IPS DF 6.9 (cell line): ENCODE data around the gene GNA14.

ENCODE experiments used
- DNase-seq: peaks from one replicate; pipeline ENCODE4 v3.0.0-alpha.2; 2013; ENCODE audit warnings: low read depth, low spot score
- H3K27ac ChIP-seq: one replicate; pipeline ENCODE4 v1.5.1; 2013; ENCODE audit warnings: low read length, control low read depth
- H3K27me3 ChIP-seq: 2 replicates; pipeline ENCODE4 v1.6.1; 2013; ENCODE audit warnings: mild to moderate bottlenecking, low read length; ENCODE audit not compliant: control insufficient read depth, insufficient read depth
- H3K36me3 ChIP-seq: 2 replicates; pipeline ENCODE4 v1.6.1; 2013; ENCODE audit warnings: low read length; ENCODE audit not compliant: control insufficient read depth, insufficient read depth
- H3K4me1 ChIP-seq: 2 replicates; pipeline ENCODE4 v1.6.1; 2013; ENCODE audit warnings: low read length; ENCODE audit not compliant: control insufficient read depth, insufficient read depth
- H3K4me3 ChIP-seq: 2 replicates; pipeline ENCODE4 v1.5.1; 2013; ENCODE audit warnings: mild to moderate bottlenecking, low read length
- H3K9me3 ChIP-seq: 2 replicates; pipeline ENCODE4 v1.6.1; 2013; ENCODE audit warnings: low read length, inconsistent platforms; ENCODE audit not compliant: control insufficient read depth, insufficient read depth
- WGBS: extraction: QIAGEN DNeasy Blood & Tissue Kit; methylation state at CpG from one replicate; pipeline ENCODE4 v1.1.7; 2013; ENCODE audit warnings: mixed read lengths, missing lambda C conversion rate; ENCODE audit not compliant: insufficient read length, insufficient coverage; 5-methylcytosine and 5-hydroxymethylcytosine counted together

GNA14 gene

DNA sequence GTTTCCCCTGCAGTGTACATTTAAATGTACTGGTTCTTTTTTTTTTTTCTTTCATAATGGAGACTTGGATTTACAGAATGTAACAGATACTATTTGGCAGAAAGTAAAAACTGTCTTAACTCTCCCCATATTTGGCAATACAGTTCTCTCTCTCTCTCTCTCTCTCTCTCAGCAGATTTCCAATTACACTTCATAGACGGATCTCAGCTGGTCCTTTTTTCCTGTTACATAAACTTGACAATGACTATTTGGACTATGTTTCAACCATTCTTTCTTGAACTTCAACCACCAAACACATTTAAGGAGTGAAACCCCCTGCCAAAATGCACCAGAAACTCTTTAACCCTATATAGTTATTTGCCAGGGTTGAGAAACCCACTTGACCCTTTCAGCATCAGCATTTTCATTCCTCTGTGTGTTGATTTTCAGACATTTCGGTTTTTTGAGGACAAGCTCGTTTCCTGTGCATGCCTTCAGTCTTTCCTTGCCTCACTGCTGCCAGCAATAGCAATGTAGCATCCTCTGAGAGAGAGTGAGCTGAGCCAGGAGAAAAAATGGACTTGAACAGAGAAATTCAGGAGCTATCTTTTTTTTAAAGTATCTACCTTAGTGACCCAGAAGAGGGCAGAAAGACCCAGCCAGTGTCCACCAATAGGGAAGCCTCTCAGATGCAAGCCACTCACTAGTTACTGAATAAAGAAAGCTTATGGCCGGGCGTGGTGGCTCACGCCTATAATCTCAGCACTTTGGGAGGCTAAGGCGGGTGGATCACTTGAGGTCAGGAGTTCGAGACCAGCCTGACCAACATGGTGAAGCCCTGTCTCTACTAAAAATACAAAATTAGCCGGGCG lies 26.0 kb upstream of the GNA14 start:
- no peaks in the 10 kb centered on the region for H3K4me1 ChIP-seq
- H3K36me3 ChIP-seq = no peaks in the 10 kb centered on the region
- H3K9me3 ChIP-seq = no peaks in the 10 kb centered on the region
- no peak overlapping the region for H3K4me3 ChIP-seq
- H3K27me3 ChIP-seq = no peaks in the 10 kb centered on the region
- H3K27ac ChIP-seq = no peak overlapping the region
- DNase-seq = no peak
- WGBS = no CpG with 5 or more reads among the region's 10 CpGs

DNA sequence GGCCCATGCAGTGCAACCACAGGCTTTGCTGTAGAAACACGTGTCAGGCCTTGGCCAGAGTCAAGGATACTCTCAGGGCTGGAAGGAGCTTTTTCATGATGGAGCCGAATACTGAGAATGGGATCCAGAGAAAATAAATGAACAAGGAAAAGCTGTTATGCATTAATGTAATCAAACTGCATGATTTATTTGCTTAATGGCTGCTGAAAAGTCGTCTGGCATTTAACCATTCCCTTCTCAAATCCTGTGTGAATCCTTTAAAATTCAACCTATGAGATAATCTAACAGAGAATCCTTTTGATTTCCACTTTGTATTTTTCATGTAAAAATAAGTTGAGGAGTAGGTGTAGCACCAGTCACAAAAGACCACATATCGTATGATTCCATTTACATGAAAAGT lies 24.1 kb upstream of the GNA14 start:
- Histone ChIP-seq H3K9me3 (no peaks in the 10 kb centered on the region), H3K4me3 (no peak overlapping the region), H3K4me1 (no peaks in the 10 kb centered on the region), H3K27me3 (no peaks in the 10 kb centered on the region), H3K36me3 (no peaks in the 10 kb centered on the region), H3K27ac (no peak overlapping the region)
- no CpG with 5 or more reads among the region's 4 CpGs for WGBS
- no peak for DNase-seq

DNA sequence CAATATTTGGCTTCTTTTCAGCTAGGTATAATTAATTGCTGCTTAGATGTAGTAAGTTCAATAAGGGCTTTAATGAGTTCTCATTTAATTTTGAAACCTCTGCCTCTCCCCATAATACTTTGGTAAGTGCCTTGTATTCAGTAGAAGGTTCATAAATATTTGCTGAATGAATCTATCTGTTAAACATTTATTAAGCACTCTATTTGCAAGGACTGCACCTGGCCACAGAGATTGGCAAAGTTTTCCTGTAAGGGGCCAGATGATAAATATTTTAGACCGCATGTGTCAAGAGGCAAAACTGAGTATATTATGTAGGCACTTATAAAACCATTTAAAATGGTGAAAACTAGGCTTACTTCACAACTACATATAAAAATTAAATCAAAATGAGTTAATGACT lies 19.0 kb upstream of the GNA14 start:
- H3K27ac ChIP-seq = no peak overlapping the region
- no peak overlapping the region for H3K4me3 ChIP-seq
- no peaks in the 10 kb centered on the region for H3K27me3 ChIP-seq
- no peaks in the 10 kb centered on the region for H3K9me3 ChIP-seq
- no peak for DNase-seq
- no peaks in the 10 kb centered on the region for H3K4me1 ChIP-seq
- WGBS = no CpG with 5 or more reads among the region's 1 CpG
- H3K36me3 ChIP-seq = no peaks in the 10 kb centered on the region

DNA sequence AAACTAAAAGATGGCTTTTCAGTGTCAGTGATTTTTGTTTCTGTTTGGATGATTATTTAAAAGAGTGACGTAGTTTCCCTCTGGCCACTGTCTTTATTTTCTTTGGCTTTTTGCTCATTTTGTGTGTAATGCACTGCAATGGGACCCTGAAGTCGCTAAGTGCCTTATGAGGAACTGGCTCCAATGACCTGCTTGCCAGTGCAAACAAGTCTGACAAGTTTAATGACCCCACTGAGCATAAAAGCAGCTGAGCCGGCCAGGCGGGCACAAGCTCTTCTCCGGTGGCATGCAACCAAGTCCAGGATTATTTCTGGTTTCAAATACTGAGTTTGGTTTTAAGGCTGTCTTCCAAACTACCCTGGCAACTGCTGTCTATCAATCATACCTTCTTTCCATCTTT lies 15.6 kb upstream of the GNA14 start:
- H3K36me3 ChIP-seq = no peaks in the 10 kb centered on the region
- no peaks in the 10 kb centered on the region for H3K9me3 ChIP-seq
- no peaks in the 10 kb centered on the region for H3K27me3 ChIP-seq
- H3K4me3 ChIP-seq = no peak overlapping the region
- no peak overlapping the region for H3K27ac ChIP-seq
- DNase-seq = no peak
- WGBS = no CpG with 5 or more reads among the region's 5 CpGs
- no peaks in the 10 kb centered on the region for H3K4me1 ChIP-seq

DNA sequence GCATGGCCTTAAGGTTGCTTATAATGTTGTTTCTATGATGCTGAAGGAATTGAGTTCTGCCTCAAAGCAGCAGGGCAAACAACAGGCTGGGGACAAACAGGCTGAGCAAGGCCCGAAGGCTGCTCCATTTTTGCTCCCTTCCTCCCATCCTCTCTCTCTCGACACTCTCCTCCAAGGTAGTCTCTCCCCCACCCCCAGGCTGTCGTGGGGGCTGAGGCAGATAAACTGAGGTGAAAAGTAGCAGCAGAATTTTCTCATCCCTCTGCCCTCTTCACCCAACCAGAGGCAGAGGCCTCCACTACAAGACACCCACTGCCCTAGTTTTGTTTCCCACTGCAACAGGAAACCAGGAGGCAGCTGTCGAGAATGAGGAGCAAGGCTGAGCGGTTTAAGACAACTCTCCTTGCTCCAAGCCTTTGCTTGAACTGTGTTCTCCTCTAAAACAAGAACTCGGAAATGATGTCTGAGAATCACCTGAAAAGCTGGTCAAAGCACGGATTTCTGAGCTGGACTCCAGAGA lies 13.5 kb upstream of the GNA14 start:
- WGBS = no CpG with 5 or more reads among the region's 7 CpGs
- DNase-seq = no peak
- Histone ChIP-seq H3K27ac (no peak overlapping the region), H3K36me3 (no peaks in the 10 kb centered on the region), H3K4me1 (no peaks in the 10 kb centered on the region), H3K9me3 (no peaks in the 10 kb centered on the region), H3K4me3 (no peak overlapping the region), H3K27me3 (no peaks in the 10 kb centered on the region)

DNA sequence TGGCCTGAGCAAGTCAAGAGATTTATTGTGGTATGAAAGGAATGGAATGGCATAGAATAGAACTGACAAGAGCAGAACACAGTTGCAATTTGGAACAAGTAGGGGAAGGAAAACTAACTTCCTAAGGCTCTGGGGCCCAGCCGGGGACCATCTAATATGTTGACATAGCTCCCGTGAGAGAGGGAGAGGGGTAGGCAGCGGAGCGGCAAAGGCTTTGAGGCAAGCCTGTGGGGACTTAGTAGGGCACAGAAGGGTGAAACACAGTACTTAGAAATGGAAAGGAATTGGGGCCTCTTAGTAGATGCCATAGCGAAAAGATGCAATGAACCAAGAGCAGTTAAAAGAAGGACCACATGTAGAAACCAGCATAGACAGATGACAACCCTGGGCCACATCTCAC lies 11.8 kb upstream of the GNA14 start:
- Histone ChIP-seq H3K4me1 (no peaks in the 10 kb centered on the region), H3K9me3 (no peaks in the 10 kb centered on the region), H3K27me3 (no peaks in the 10 kb centered on the region), H3K27ac (no peak overlapping the region), H3K36me3 (no peaks in the 10 kb centered on the region), H3K4me3 (no peak overlapping the region)
- DNase-seq = no peak
- WGBS = no CpG with 5 or more reads among the region's 5 CpGs

DNA sequence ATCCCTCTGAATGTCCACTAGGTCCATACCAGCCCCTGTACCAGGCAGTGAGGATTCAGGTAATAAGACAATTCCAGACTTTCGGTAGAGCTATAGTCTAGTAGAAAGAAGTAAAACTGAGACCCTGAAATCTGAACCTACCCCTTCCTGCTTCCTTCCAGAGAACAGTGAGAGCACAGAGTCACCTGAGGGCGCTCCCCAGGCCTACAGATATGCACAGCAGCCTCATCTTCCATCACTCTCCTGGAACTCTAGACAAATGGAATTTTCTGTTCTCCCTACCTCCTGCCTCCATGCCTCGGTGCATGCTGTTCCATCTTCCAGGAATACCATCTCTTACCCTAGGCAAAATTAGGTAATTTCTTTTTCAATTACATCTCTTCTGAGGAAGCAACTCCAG lies 3.1 kb upstream of the GNA14 start:
- no peak overlapping the region for H3K27ac ChIP-seq
- H3K9me3 ChIP-seq = no peaks in the 10 kb centered on the region
- peaks cover 3% of the 10 kb centered on the region; the same call in 1 of the 2 replicates for H3K4me1 ChIP-seq
- H3K27me3 ChIP-seq = peaks cover 5% of the 10 kb centered on the region; the same call in 1 of the 2 replicates
- H3K4me3 ChIP-seq = no peak overlapping the region
- DNase-seq = no peak
- WGBS = no CpG with 5 or more reads among the region's 3 CpGs
- H3K36me3 ChIP-seq = no peaks in the 10 kb centered on the region

DNA sequence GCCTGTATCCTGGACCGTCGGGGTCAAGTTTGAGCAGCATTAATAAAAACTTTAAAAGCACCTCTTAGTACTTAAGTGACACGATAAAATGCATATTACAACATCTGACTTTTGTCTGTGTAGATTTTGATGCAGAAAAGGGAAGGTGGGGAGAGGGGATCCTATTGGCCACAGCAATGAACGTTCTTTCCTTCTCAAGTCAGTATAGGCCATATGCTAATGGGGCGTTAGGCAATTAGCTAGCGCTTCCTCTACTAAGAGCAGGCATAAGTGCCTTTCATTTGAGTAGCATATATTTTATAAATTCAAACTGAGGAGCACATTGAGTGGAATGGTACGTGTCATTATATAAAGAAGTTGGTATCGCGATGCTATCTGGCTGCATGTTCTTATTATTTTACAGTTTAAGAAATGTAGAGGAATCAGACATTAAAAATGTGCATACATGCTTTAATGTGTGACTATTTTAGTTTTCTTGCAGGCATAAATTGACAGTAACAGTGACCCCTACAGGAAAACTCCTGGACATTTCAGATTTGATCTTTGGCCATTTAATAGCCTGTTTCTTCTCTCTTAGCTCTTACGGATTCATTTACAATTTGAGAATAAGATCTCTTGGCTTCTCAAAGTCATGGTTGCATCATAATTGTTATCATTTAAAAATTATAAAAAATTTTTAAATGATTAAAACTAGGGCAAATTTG lies 1.1 kb upstream of the GNA14 start:
- no peaks in the 10 kb centered on the region for H3K9me3 ChIP-seq
- DNase-seq = no peak
- no CpG with 5 or more reads among the region's 10 CpGs for WGBS
- peak overlapping the region; percentile 62; the same call in 1 of the 2 replicates for H3K4me3 ChIP-seq
- no peaks in the 10 kb centered on the region for H3K36me3 ChIP-seq
- peaks cover 5% of the 10 kb centered on the region; the same call in 1 of the 2 replicates for H3K27me3 ChIP-seq
- peaks cover 3% of the 10 kb centered on the region; the same call in 1 of the 2 replicates for H3K4me1 ChIP-seq
- no peak overlapping the region for H3K27ac ChIP-seq

DNA sequence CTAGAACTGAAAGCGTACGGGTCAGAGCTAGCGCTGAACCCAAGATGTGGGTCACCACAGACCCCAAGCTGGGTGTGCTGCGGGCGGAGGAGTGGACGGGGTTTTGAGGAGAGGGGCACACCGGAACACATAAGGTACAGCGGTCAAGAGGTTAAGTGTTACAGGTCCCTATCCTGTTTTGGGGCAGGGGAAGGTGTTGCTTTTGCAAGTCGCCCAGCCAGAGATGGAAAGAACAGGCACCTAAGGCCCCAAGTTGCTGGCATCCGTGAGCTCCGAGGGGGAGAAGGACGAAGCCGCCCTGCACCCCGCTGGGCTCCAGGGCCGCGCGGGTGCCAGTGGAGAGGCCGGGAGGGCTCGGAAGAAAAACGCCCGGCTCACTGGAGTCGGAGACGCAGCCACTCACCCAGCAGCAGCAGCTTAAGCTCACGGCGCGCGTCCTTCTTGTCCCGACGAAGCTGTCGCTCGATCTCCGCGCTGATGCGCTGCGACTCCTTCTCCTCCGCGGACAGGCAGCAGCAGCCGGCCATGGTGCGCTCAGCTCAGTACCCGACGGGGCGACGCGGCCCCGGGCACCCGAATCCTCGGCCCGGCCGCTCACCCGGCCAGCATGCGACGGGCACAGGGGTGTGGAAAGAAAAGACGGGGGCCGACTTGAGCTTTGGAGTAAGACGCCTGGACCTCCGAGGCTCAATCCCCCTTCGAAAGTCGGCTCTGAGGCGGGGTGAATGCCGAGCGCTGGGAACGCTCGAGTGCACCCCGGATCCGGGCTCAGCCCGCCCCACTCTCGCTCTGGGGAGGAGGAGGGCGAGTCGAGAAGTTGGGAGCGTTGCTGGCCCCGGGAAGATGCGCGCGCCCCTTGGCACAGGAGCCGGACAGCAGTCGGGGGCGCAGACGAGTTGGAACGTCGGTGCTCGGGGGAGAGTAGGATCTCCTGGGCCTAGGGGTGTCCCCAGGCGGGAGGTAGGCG lies 572 bp downstream of the GNA14 start:
- Histone ChIP-seq H3K9me3 (no peaks in the 10 kb centered on the region), H3K4me3 (peak overlapping the region; percentile 62; the same call in 1 of the 2 replicates), H3K27ac (no peak overlapping the region), H3K4me1 (peaks cover 3% of the 10 kb centered on the region; the same call in 1 of the 2 replicates), H3K36me3 (no peaks in the 10 kb centered on the region), H3K27me3 (peaks cover 5% of the 10 kb centered on the region; the same call in 1 of the 2 replicates)
- WGBS = no CpG with 5 or more reads among the region's 83 CpGs
- no peak for DNase-seq

DNA sequence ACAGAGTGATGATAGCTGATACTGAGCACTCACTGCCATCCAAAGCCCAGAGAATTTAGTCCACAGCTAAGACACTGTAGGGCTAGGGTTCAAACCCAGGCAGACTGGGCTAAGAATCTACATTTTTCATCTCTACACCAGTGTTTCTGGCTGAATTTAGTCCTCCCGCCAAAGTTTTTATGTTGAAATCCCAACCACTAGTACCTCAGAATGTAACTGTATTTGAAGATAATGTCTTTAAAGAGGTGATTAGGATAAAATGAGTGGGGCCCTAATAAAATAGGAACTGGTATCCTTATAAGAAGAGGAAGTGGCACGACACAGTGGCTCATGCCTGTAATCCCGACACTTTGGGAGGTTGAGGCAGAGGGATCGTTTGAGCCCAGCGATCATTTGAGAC lies 4.3 kb downstream of the GNA14 start:
- WGBS = no CpG with 5 or more reads among the region's 5 CpGs
- Histone ChIP-seq H3K4me1 (peaks cover 3% of the 10 kb centered on the region; the same call in 1 of the 2 replicates), H3K27ac (no peak overlapping the region), H3K9me3 (no peaks in the 10 kb centered on the region), H3K27me3 (peaks cover 5% of the 10 kb centered on the region; the same call in 1 of the 2 replicates), H3K36me3 (no peaks in the 10 kb centered on the region), H3K4me3 (no peak overlapping the region)
- no peak for DNase-seq
